Measurements from ENCODE around the gene ZNF384. TPM values are rescaled to one million over a fixed set of nuclear protein-coding genes. Genes with fewer than 3 reads are reported as not detected.

ZNF384 gene
- total and polyA plus RNA-seq, 2 experiments from 2014 or later: 44.1 to 44.9 TPM

DNA sequence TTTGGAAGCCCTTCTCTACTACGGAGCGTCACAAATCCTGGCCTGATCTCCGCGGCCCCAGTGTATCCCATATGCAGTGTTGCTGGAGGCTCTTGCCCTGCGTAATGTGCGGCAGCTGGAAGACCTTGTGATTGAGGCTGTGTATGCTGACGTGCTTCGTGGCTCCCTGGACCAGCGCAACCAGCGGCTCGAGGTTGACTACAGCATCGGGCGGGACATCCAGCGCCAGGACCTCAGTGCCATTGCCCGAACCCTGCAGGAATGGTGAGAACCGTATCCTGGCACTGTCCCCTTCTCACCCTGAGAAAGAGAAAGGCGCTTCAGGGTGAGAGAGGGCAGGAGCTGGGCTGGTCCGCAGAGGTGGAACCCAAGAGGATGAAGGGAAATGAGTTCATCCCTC lies 40.0 kb upstream of the ZNF384 start:
- TF ChIP-seq, protein P1, sequence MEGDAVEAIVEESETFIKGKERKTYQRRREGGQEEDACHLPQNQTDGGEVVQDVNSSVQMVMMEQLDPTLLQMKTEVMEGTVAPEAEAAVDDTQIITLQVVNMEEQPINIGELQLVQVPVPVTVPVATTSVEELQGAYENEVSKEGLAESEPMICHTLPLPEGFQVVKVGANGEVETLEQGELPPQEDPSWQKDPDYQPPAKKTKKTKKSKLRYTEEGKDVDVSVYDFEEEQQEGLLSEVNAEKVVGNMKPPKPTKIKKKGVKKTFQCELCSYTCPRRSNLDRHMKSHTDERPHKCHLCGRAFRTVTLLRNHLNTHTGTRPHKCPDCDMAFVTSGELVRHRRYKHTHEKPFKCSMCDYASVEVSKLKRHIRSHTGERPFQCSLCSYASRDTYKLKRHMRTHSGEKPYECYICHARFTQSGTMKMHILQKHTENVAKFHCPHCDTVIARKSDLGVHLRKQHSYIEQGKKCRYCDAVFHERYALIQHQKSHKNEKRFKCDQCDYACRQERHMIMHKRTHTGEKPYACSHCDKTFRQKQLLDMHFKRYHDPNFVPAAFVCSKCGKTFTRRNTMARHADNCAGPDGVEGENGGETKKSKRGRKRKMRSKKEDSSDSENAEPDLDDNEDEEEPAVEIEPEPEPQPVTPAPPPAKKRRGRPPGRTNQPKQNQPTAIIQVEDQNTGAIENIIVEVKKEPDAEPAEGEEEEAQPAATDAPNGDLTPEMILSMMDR (IDR thresholded peaks at IDR 0.05; ENCODE audit: low read depth, low read length): no peak
- Histone ChIP-seq H3K4me3 (no peak overlapping the region), H3K9me3 (ENCODE audit: low read depth) (no peaks in the 10 kb centered on the region), H3K27ac (no peak overlapping the region), H3K4me1 (ENCODE audit: low read depth) (peaks cover 6% of the 10 kb centered on the region), H3K27me3 (no peaks in the 10 kb centered on the region), H3K36me3 (peaks cover 11% of the 10 kb centered on the region)
- no peak for DNase-seq (ENCODE audit: low read depth in 1 of 2, low spot score in 1 of 2)

GRCh38 chr12:6725350-6725749 lies 36.2 kb upstream of the ZNF384 start:
- TF ChIP-seq, protein P1 (IDR thresholded peaks at IDR 0.05; ENCODE audit: low read depth, low read length): no peak
- Histone ChIP-seq H3K9me3 (ENCODE audit: low read depth) (no peaks in the 10 kb centered on the region), H3K4me3 (no peak overlapping the region), H3K4me1 (ENCODE audit: low read depth) (peaks cover 6% of the 10 kb centered on the region), H3K27ac (no peak overlapping the region), H3K36me3 (peaks cover 5% of the 10 kb centered on the region), H3K27me3 (no peaks in the 10 kb centered on the region)
- no peak for DNase-seq (ENCODE audit: low read depth in 1 of 2, low spot score in 1 of 2)

DNA sequence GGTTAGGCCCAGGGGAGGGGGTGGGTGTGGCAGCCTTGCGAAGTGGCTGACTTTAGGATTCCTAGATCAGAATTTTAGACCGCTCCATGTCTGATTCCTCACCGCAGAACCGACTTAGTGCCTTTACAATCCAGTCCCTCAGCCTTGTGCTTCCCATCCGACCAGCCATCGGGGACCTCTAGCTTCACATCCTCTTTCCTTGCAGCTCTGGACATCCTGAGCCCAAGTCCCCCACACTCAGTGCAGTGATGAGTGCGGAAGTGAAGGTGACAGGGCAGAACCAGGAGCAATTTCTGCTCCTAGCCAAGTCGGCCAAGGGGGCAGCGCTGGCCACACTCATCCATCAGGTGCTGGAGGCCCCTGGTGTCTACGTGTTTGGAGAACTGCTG lies 35.2 kb upstream of the ZNF384 start:
- Histone ChIP-seq H3K4me1 (ENCODE audit: low read depth) (peaks cover 6% of the 10 kb centered on the region), H3K27ac (peak overlapping the region; percentile 79), H3K9me3 (ENCODE audit: low read depth) (no peaks in the 10 kb centered on the region), H3K27me3 (no peaks in the 10 kb centered on the region), H3K4me3 (peak overlapping the region; percentile 33), H3K36me3 (peaks cover 2% of the 10 kb centered on the region)
- DNase-seq (ENCODE audit: low read depth in 1 of 2, low spot score in 1 of 2): no peak
- TF ChIP-seq, protein P1 (IDR thresholded peaks at IDR 0.05; ENCODE audit: low read depth, low read length): no peak

GRCh38 chr12:6723607-6724408 lies 34.6 kb upstream of the ZNF384 start, which contains the start of gene COPS7A:
Gene COPS7A (plus strand): TSS chr12:6724046. CDS start chr12:6724657, 611 bp downstream.
- TF ChIP-seq, protein P1 (IDR thresholded peaks at IDR 0.05; ENCODE audit: low read depth, low read length): no peak
- peaks cover 2% of the 10 kb centered on the region for H3K36me3 ChIP-seq
- peak within 1 kb of the TSS; percentile 79 for H3K27ac ChIP-seq
- peaks cover 6% of the 10 kb centered on the region for H3K4me1 ChIP-seq (ENCODE audit: low read depth)
- peak; percentile 98 to 99 for DNase-seq (ENCODE audit: low read depth in 1 of 2, low spot score in 1 of 2)
- no peaks in the 10 kb centered on the region for H3K9me3 ChIP-seq (ENCODE audit: low read depth)
- H3K27me3 ChIP-seq: no peaks in the 10 kb centered on the region
- H3K4me3 ChIP-seq: peak within 1 kb of the TSS; percentile 33

DNA sequence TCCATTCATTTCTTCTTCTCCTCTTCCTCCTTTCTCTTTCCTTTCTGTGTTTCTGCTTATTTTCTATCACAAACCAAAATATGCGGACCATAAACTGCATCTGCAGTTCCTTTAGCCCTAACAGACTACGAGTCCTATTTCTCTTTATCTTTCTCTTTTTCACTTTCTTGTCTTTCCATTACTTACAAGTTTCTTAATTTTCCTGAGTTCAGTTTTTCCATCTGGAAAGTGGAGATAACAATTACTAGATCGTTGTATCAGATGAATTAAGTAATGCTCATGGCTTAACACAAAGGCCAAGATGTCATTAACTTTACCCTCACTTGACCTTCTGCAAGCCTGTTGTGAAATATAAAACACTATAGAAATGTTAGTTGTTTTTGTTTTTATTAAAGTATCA lies 33.7 kb upstream of the ZNF384 start:
- H3K27ac ChIP-seq: no peak overlapping the region
- no peak for DNase-seq (ENCODE audit: low read depth in 1 of 2, low spot score in 1 of 2)
- H3K4me3 ChIP-seq: no peak overlapping the region
- no peaks in the 10 kb centered on the region for H3K27me3 ChIP-seq
- peaks cover 6% of the 10 kb centered on the region for H3K4me1 ChIP-seq (ENCODE audit: low read depth)
- TF ChIP-seq, protein P1 (IDR thresholded peaks at IDR 0.05; ENCODE audit: low read depth, low read length): no peak
- H3K9me3 ChIP-seq (ENCODE audit: low read depth): no peaks in the 10 kb centered on the region
- peaks cover 2% of the 10 kb centered on the region for H3K36me3 ChIP-seq
